Sciatic nerve (tissue), 2 donors: ENCODE data around the gene RMC1. TPM values are rescaled to one million over a fixed set of nuclear protein-coding genes. Genes with fewer than 3 reads are reported as not detected.
"Not testable (repeated sequence)": the region's sequence is repeated elsewhere in the genome, so short reads cannot be mapped to it uniquely, and the experiment has no call there.

ENCODE experiments used
- ATAC-seq: fragments of 200-7000 bp; cut with Tn5 transposase; one replicate; pipeline ENCODE4 v1.9.1; 2020; ENCODE audit warnings: mild to moderate bottlenecking, moderate library complexity
- DNase-seq: peaks from one replicate; pipeline ENCODE4 v3.0.0-alpha.2; 2020; ENCODE audit warnings: low spot score
- intact Hi-C: fragments of 100-400 bp; cut with DNase I; formaldehyde crosslinking; loops from one replicate; pipeline ENCODE4 v1.14.2; 2022
- total RNA-seq: library from RNA; stranded (reverse); fragmentation: NEBNext Ultra II Directional; extraction: Animal tissue kit (Norgen Biotek cat#: 25700); gene quantifications from one replicate; pipeline ENCODE4 v1.2.1, GENCODE V29; 2021
- donor health status: DM: no; HTN: no; CAD: no.
- donor health status: DM: no; HTN: no; CAD: no.

The RMC1 gene
- total RNA-seq, 1 donor from 2014 or later: 26.2 TPM

- intact Hi-C loops: no loop called here
- no peak for ATAC-seq
- no peak for DNase-seq
Observed at GRCh38 chr18:23494992-23495391, 8.3 kb upstream of the RMC1 start.

GRCh38 chr18:23495723-23496440 is 7.4 kb upstream of the RMC1 start:
- intact Hi-C loops: no loop called here
- ATAC-seq (no peak), DNase-seq (no peak)

DNA sequence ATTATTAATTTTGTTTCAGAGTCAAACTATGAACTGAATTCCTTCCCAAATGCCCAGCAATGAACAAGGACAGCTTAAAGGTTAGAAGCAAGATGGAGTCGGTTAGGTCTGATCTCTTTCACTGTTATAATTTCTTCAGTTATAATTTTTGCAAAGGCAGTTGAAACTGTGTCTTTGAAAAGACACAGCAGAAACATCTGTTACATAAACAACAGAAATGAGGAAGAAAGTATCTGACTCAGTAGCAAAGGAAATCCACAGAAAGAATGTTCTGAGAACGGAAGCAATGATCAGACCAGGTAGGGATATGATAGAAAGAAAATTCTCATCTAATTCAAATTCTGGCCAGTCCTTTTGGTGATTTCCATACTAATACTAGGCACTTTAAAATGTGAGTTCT is 5.2 kb upstream of the RMC1 start:
- intact Hi-C loops: no loop called here
- DNase-seq (no peak), ATAC-seq (no peak)

DNA sequence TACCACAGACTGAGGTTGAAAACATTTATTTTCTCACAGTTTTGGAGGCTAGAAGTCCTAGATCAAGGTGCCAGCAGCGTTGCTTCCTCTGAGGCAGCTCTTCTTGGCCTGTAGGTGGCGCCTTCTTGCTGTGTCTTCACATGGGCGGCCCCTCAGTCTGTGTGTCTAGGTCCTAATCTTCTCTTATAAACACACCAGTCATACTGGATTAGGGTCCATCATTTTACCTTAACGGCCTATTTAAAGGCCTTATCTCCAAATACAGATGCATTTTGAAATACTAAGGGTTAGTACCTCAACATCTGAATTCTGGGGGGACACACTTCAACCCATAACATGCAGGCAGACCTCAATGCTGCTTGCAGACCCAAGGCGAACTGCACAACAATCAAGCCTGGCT is 4.4 kb upstream of the RMC1 start:
- ATAC-seq (peak; percentile 33), DNase-seq (peak; percentile 73)
- intact Hi-C loops: no loop called here

- no peak for ATAC-seq
- DNase-seq: no peak
- intact Hi-C loops: no loop called here
Observed at GRCh38 chr18:23499291-23499781, 4.0 kb upstream of the RMC1 start.

- intact Hi-C loops: no loop called here
- ATAC-seq (no peak), DNase-seq (no peak)
Observed at GRCh38 chr18:23501626-23502025, 1.7 kb upstream of the RMC1 start.

DNA sequence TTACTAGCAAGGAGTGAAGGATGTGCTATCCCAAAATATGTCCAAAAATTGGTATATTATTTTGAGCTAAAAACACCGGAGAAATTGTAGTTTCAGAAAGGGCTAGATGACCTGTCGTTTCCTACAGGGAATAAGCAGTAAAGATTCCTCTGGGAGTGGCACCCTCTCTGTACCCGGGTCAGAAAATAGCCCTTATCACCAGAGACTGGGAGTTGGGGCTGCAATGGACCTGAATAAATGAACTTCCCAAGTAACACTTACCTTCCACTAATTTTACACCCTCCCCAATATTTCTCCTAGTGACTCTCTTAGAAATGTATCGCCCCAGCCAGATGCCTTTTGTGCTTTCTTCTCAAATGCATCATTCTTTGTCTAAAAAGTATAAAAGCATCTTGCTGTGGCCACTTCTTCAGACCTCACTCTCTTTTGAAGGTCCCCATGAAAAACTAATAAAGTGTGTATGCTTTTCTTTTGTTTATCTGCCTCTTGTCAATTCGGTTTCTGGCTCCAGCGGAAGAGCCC is 734 bp upstream of the RMC1 start:
- intact Hi-C loops: no loop called here
- no peak for ATAC-seq

DNA sequence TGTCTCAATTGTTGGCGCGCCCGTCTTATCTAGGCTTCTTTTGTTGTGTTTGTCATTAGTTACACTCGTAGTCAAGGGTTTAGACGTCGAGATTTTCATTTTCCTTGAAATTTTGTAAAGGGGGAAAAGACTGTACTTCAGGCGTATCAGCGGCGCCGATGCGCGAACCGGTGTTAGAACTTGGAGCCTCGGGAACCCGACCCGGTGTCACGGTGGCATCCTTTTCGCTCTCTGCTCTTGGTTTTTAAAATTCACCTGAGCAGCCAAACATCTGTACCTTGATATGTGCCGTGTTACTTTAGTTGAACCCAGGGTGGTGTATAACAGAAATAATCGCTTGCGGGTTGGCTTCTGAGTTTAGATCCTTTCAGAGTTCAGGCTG is 643 bp downstream of the RMC1 start:
- no peak for DNase-seq
- ATAC-seq: no peak
- intact Hi-C loops: no loop called here

More for the DNA sequence above, 734 bp upstream of the RMC1 start:
- no peak for DNase-seq

- intact Hi-C loops: no loop called here
- DNase-seq: no peak
- no peak for ATAC-seq
Observed at GRCh38 chr18:23504720-23505119, 1.4 kb downstream of the RMC1 start.

DNA sequence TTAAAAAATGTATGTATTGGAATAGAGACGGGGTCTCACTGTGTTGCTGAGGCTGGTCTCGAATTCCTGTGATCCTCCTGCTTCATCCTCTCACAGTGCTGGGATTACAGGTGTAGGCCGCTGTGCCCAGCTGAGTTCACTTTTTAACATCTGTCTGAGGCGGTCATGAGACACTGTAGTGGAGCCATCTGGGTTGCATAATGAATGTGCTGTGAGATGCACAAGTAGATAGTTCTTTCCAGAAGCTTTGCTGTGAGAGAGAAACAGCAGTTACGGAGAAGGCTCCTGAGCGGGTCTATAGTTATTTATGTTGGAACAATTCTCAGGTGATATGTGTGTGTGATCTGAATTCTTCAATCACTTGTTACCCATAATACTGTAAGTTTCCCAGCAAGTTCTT is 3.1 kb downstream of the RMC1 start:
- intact Hi-C loops: no loop called here
- DNase-seq (no peak), ATAC-seq (no peak)

DNA sequence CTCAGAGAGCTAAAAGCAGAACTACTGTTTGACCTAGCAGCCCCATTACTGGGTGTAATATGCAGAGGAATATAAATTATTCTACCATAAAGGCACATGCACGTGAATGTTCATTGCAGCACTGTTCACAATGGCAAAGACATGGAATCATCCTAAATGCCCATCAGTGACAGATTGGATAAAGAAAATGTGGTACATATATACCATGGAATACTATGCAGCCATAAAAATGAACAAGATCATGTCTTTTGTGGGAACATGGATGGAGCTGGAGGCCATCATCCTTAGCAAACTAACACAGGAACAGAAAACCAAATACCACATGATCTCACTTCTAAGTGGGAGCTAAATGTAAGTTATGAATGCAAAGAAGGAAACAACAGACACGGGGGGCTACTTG is 7.6 kb downstream of the RMC1 start:
- intact Hi-C loops: loop anchor here (10.0 kb wide), 1 partner anchor 74 kb away; the partner anchor contains the start of gene NPC1
- DNase-seq, ATAC-seq: not testable (repeated sequence)

- not testable (repeated sequence) for DNase-seq, ATAC-seq
- intact Hi-C loops: loop anchor here (10.0 kb wide), 1 partner anchor 73 kb away; the partner anchor contains the start of gene NPC1
Observed at GRCh38 chr18:23512216-23512615, 8.9 kb downstream of the RMC1 start.

DNA sequence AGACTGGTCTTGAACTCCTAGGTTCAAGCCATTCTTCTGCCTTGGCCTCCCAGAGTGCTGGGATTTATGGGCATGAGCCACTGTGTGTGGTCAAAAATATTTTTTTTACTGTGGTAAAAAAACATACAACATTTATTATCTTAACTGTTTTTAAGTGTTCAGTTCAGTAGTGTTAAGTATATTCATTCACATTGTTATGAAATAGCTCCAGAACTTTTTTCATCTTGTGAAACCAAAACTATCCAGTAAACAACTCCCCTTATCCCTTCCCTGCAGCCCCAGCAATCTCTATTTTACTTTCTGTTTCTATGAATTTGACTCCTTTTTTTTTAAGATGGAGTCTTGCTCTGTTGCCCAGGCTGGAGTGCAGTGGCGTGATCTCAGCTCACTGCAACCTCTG is 9.3 kb downstream of the RMC1 start:
- intact Hi-C loops: loop anchor here (10.0 kb wide), 1 partner anchor 72 kb away; the partner anchor contains the start of gene NPC1
- peak; percentile 64 for ATAC-seq
- no peak for DNase-seq

GRCh38 chr18:23515911-23516546 is 12.7 kb downstream of the RMC1 start:
- peak; percentile 86 for DNase-seq
- peak; percentile 93 for ATAC-seq
- intact Hi-C loops: loop anchor here (10.0 kb wide), 1 partner anchor 69 kb away; the partner anchor contains the start of gene NPC1

DNA sequence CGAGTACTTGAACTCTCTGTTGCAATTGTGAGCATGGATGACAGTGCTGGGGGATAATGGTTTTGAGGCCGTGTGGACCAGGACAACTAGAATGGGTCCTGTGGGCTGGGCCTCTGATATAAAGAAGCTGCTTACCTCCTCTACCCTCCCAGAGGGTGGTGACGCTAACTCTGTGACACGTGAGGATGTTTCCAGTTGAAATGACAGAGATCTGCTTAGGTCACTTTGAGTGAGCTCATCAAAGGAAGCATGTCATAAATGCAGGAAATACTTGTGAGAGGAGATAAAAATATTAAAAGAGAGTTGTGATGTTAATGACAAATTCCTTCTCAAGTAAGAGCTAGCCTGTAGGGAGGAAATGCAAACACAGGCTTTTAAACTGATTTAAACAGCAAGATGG is 16.4 kb downstream of the RMC1 start:
- ATAC-seq (no peak), DNase-seq (no peak)
- intact Hi-C loops: loop anchor here (10.0 kb wide), 1 partner anchor 65 kb away; the partner anchor contains the start of gene NPC1

DNA sequence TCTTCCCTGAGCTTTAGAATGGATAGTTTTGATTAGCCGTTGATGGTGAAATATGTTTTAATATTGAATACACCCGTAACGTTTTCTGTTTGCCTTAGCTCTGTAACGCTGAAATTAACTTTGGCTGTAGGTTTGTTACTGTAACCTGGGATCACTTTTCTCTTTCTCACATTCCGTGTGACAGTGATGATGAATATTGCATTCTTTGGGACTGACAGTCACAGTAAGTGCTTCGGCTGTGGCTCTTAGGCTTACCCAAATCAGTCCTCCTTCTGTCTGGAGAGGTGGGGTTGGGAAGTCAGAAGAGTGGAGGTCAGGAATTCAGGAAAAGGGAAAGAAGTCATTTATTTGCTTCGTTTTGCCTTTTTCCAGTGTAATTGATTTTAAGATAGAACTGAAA is 18.0 kb downstream of the RMC1 start:
- ATAC-seq: no peak
- DNase-seq: no peak
- intact Hi-C loops: no loop called here

GRCh38 chr18:23521907-23522306 is 18.6 kb downstream of the RMC1 start:
- intact Hi-C loops: no loop called here
- no peak for DNase-seq
- ATAC-seq: peak; percentile 42

DNA sequence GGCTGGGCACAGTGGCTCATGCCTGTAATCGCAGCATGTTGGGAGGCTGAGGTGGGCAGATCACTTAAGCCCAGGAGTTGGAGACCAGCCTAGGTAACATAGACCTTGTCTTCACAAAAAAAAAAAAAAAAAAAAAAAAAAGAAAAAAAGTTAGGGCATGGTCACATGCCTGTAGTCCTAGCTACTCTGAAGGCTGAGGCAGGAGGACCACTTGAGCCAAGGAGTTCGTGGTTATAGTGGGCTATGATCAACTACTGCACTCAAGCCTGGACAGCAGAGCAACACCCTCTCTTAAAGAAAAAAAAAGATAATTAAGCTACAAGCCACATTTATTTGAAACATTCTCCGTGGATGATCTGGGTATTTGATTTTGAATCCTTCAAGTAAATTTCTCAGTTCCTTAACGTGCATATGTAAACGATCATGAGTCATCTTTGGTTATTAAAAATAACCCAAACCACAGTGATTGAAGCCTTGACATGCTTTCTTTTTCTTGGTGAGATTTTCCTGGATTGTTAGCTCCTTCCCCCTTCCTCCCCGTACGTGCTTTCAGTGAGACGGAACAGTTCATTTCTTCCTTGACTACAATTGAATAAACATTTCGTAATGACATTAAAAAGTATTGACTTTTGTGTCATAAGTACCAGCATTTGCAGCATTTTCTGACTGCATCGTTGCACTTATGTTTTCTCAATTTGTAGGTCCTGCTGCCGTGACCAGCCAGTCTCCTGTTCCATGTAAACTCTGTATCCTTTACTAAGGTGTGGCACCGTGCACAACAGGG is 20.3 kb downstream of the RMC1 start:
- DNase-seq: no peak
- ATAC-seq: no peak
- intact Hi-C loops: no loop called here

GRCh38 chr18:23524213-23524707 is 20.9 kb downstream of the RMC1 start:
- intact Hi-C loops: no loop called here
- no peak for ATAC-seq
- DNase-seq: no peak
